GM23248 (cell line): Measurements from ENCODE around the gene C11orf91. TPM values are rescaled to one million over a fixed set of nuclear protein-coding genes. Genes with fewer than 3 reads are reported as not detected.

ENCODE experiments used
- DNase-seq: peaks from one replicate; pipeline ENCODE4 v3.0.0-alpha.2; 2015
- H2AFZ ChIP-seq: fragments of 200-600 bp; sonication (generic); 2 replicates; pipeline ENCODE4 v1.6.1; 2016; ENCODE audit warnings: antibody characterized with exemption
- H3F3A ChIP-seq: fragments of 200-600 bp; sonication (generic); 2 replicates; pipeline ENCODE4 v1.6.1; 2016; ENCODE audit warnings: mild to moderate bottlenecking, antibody characterized with exemption, mixed run types; ENCODE audit not compliant: insufficient read depth
- H3K27ac ChIP-seq: fragments of 200-600 bp; sonication (generic); 2 replicates; pipeline ENCODE4 v1.5.1; 2016; ENCODE audit warnings: mild to moderate bottlenecking
- H3K27me3 ChIP-seq: fragments of 200-600 bp; sonication (generic); replicated peaks from 2 replicates; pipeline ENCODE4 v1.6.1; 2016; ENCODE audit warnings: mild to moderate bottlenecking; ENCODE audit not compliant: insufficient read depth
- H3K36me3 ChIP-seq: fragments of 200-600 bp; sonication (generic); 2 replicates; pipeline ENCODE4 v1.6.1; 2016; ENCODE audit warnings: low read depth, mild to moderate bottlenecking
- H3K4me1 ChIP-seq: fragments of 200-600 bp; sonication (generic); 2 replicates; pipeline ENCODE4 v1.6.1; 2016; ENCODE audit warnings: mild to moderate bottlenecking; ENCODE audit not compliant: insufficient read depth
- H3K4me2 ChIP-seq: fragments of 200-600 bp; sonication (generic); one replicate; pipeline ENCODE4 v1.6.1; 2016; ENCODE audit warnings: mild to moderate bottlenecking; ENCODE audit not compliant: unreplicated experiment
- H3K4me3 ChIP-seq: fragments of 200-600 bp; sonication (generic); 2 replicates; pipeline ENCODE4 v1.5.1; 2016; ENCODE audit warnings: mild to moderate bottlenecking
- H3K79me2 ChIP-seq: fragments of 200-600 bp; sonication (generic); 2 replicates; pipeline ENCODE4 v1.6.1; 2016; ENCODE audit warnings: mild to moderate bottlenecking; ENCODE audit not compliant: insufficient read depth
- H3K9ac ChIP-seq: fragments of 200-600 bp; sonication (generic); 2 replicates; pipeline ENCODE4 v1.6.1; 2016; ENCODE audit warnings: mild to moderate bottlenecking
- H3K9me2 ChIP-seq: fragments of 200-600 bp; sonication (generic); 2 replicates; pipeline ENCODE4 v1.6.1; 2016; ENCODE audit warnings: mixed run types, mild to moderate bottlenecking, moderate library complexity; ENCODE audit not compliant: insufficient read depth
- H3K9me3 ChIP-seq: fragments of 200-600 bp; sonication (generic); one replicate; pipeline ENCODE4 v1.6.1; 2017; ENCODE audit warnings: low read depth
- H4K20me1 ChIP-seq: fragments of 200-600 bp; sonication (generic); 2 replicates; pipeline ENCODE4 v1.6.0; 2016; ENCODE audit not compliant: insufficient read depth
- EZH2 ChIP-seq: fragments of 200-600 bp; sonication (generic); IDR thresholded peaks from 2 replicates; pipeline ENCODE4 v1.6.1; 2018; ENCODE audit warnings: antibody characterized with exemption, mild to moderate bottlenecking; ENCODE audit not compliant: insufficient read depth, poor library complexity, severe bottlenecking
- EZH2phosphoT487 ChIP-seq: fragments of 200-600 bp; sonication (generic); IDR thresholded peaks from 2 replicates; pipeline ENCODE4 v1.6.1; 2018; ENCODE audit warnings: antibody characterized with exemption, moderate library complexity, mild to moderate bottlenecking, low read depth; ENCODE audit not compliant: insufficient read depth
- WGBS, 2 experiments: methylation state at CpG; one replicate each; pipeline ENCODE4 v1.1.6; 2015 to 2017; ENCODE audit warnings: low lambda C conversion rate in 2 of 2, low coverage in 1 of 2; ENCODE audit errors: missing lambda C conversion rate in 2 of 2; 5-methylcytosine and 5-hydroxymethylcytosine counted together
- in situ Hi-C: fragments of 300-500 bp; cut with MboI; formaldehyde crosslinking; loops from 2 replicates; pipeline ENCODE4 v1.15.0; 2020
- polyA plus RNA-seq: library from polyadenylated mRNA; unstranded; fragments of >200 nt; fragmentation: Nextera tagmentation; extraction: Ambion mirVana; gene quantifications from 2 replicates; pipeline ENCODE4 v1.2.1, GENCODE V29; 2016
- total RNA-seq: library from RNA; depleted of rRNA; stranded (reverse); fragments of >200 nt; shearing (Covaris generic); gene quantifications from 2 replicates; pipeline ENCODE4 v1.2.3, GENCODE V29; 2014

C11orf91 gene
- total and polyA plus RNA-seq, 2 experiments from 2014 or later = not detected

- 8 to 10% methylated on average over 5 of the region's 5 CpGs for WGBS, 2 experiments
Measured at GRCh38 chr11:33692541-33692940, 8.1 kb downstream of the C11orf91 start.

GRCh38 chr11:33692013-33692504 is 8.6 kb downstream of the C11orf91 start:
- Histone ChIP-seq H3F3A (peaks cover 67% of the 10 kb centered on the region), H3K4me2 (peak overlapping the region; percentile 81), H3K4me3 (peak overlapping the region; percentile 54), H3K4me1 (peaks cover 58% of the 10 kb centered on the region), H3K27ac (peak overlapping the region; percentile 98), H2AFZ (0 out of 2 replicates have a peak overlapping the region, but pooled peaks have one; percentile 15), H3K36me3 (no peaks in the 10 kb centered on the region), H3K9ac (peak overlapping the region; percentile 82), H3K9me2 (no peaks in the 10 kb centered on the region), H3K9me3 (no peaks in the 10 kb centered on the region), H4K20me1 (no peaks in the 10 kb centered on the region), H3K27me3 (no peaks in the 10 kb centered on the region), H3K79me2 (no peaks in the 10 kb centered on the region)
- peak; percentile 98 for DNase-seq
- in situ Hi-C loops = no loop called here
- WGBS, 2 experiments = 1 to 2% methylated on average over 9 of the region's 9 CpGs
- no peak for TF ChIP-seq EZH2
- TF ChIP-seq EZH2phosphoT487 = no peak

More at GRCh38 chr11:33692541-33692940, 8.1 kb downstream of the C11orf91 start:
- Histone ChIP-seq H3K9me3 (no peaks in the 10 kb centered on the region), H3K9me2 (no peaks in the 10 kb centered on the region), H3K4me3 (peak overlapping the region; percentile 54), H3K79me2 (no peaks in the 10 kb centered on the region), H3K36me3 (no peaks in the 10 kb centered on the region), H3F3A (peaks cover 62% of the 10 kb centered on the region), H3K4me1 (peaks cover 58% of the 10 kb centered on the region), H3K4me2 (peak overlapping the region; percentile 81), H3K27me3 (no peaks in the 10 kb centered on the region), H4K20me1 (no peaks in the 10 kb centered on the region), H2AFZ (no peak overlapping the region), H3K9ac (peak overlapping the region; percentile 82), H3K27ac (peak overlapping the region; percentile 98)
- no peak for DNase-seq
- in situ Hi-C loops = no loop called here
- TF ChIP-seq EZH2phosphoT487 (no peak), EZH2 (no peak)

GRCh38 chr11:33691066-33691864 is 9.4 kb downstream of the C11orf91 start:
- Histone ChIP-seq H3K4me2 (peak overlapping the region; percentile 81), H3K36me3 (no peaks in the 10 kb centered on the region), H3K9me3 (no peaks in the 10 kb centered on the region), H3K4me3 (peak overlapping the region; percentile 54), H3K4me1 (peaks cover 58% of the 10 kb centered on the region), H3F3A (peaks cover 67% of the 10 kb centered on the region), H3K9ac (peak overlapping the region; percentile 82), H3K27me3 (no peaks in the 10 kb centered on the region), H3K27ac (peak overlapping the region; percentile 98), H2AFZ (no peak overlapping the region), H3K9me2 (no peaks in the 10 kb centered on the region), H4K20me1 (no peaks in the 10 kb centered on the region), H3K79me2 (no peaks in the 10 kb centered on the region)
- DNase-seq = peak; percentile 40
- in situ Hi-C loops = no loop called here
- 15 to 16% methylated on average over 6 of the region's 6 CpGs for WGBS, 2 experiments
- no peak for TF ChIP-seq EZH2phosphoT487
- no peak for TF ChIP-seq EZH2

- no peaks in the 10 kb centered on the region for H4K20me1 ChIP-seq
- H3K27me3 ChIP-seq = no peaks in the 10 kb centered on the region
- H3K4me3 ChIP-seq = peak overlapping the region; percentile 4; the same call in 1 of the 2 replicates
- no peak overlapping the region for H2AFZ ChIP-seq
- no peaks in the 10 kb centered on the region for H3K79me2 ChIP-seq
- peak; percentile 99 for DNase-seq
- peaks cover 59% of the 10 kb centered on the region for H3K4me1 ChIP-seq
- H3F3A ChIP-seq = peaks cover 72% of the 10 kb centered on the region
- in situ Hi-C loops = no loop called here
- peak overlapping the region; percentile 82 for H3K9ac ChIP-seq
- TF ChIP-seq EZH2 (no peak), EZH2phosphoT487 (peak; percentile 95)
- no peaks in the 10 kb centered on the region for H3K9me3 ChIP-seq
- H3K36me3 ChIP-seq = no peaks in the 10 kb centered on the region
- peak overlapping the region; percentile 81 for H3K4me2 ChIP-seq
- H3K27ac ChIP-seq = peak overlapping the region; percentile 98
- H3K9me2 ChIP-seq = no peaks in the 10 kb centered on the region
- 1% methylated on average over 8 of the region's 8 CpGs for WGBS, 2 experiments
Measured at GRCh38 chr11:33690290-33691065, 10.1 kb downstream of the C11orf91 start.
